Gastroesophageal sphincter (tissue), 3 donors: ENCODE data around the gene TENM3.

Experiments used
- POLR2A ChIP-seq, 2 donors: fragments of 450-650 bp; IDR thresholded peaks; one replicate each; pipeline ENCODE4 v1.6.1; 2017; ENCODE audit warnings: antibody characterized with exemption in 2 of 2, mild to moderate bottlenecking in 2 of 2, moderate library complexity in 1 of 2
- TF ChIP-seq, protein P1 (sequence below), 4 experiments: fragments of 200-600 bp in 2 of 4; fragments of 450-650 bp in 2 of 4; sonication (generic) in 1 of 4; IDR thresholded peaks; one replicate each; pipeline ENCODE4 v1.5.1; 2017 to 2019; ENCODE audit warnings: antibody characterized with exemption in 4 of 4, mild to moderate bottlenecking in 2 of 4, moderate library complexity in 2 of 4

- TF ChIP-seq, protein P1, sequence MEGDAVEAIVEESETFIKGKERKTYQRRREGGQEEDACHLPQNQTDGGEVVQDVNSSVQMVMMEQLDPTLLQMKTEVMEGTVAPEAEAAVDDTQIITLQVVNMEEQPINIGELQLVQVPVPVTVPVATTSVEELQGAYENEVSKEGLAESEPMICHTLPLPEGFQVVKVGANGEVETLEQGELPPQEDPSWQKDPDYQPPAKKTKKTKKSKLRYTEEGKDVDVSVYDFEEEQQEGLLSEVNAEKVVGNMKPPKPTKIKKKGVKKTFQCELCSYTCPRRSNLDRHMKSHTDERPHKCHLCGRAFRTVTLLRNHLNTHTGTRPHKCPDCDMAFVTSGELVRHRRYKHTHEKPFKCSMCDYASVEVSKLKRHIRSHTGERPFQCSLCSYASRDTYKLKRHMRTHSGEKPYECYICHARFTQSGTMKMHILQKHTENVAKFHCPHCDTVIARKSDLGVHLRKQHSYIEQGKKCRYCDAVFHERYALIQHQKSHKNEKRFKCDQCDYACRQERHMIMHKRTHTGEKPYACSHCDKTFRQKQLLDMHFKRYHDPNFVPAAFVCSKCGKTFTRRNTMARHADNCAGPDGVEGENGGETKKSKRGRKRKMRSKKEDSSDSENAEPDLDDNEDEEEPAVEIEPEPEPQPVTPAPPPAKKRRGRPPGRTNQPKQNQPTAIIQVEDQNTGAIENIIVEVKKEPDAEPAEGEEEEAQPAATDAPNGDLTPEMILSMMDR (IDR thresholded peaks at IDR 0.05) = no peak
- no peak for TF ChIP-seq POLR2A (IDR thresholded peaks at IDR 0.05)
Measured at GRCh38 chr4:182208526-182209050, 34.6 kb upstream of the TENM3 start.
